ENCODE results near the gene VAMP5. TPM values are rescaled to one million over a fixed set of nuclear protein-coding genes. Genes with fewer than 3 reads are reported as not detected.
A peak's percentile ranks its signal among the peaks of the same experiment; 100 is the strongest.

The VAMP5 gene
- total and polyA plus RNA-seq, 9 of the 15 experiments (the other 6 are each of a cell fraction or from before 2014, with no cell fraction given), result 0.54 to 1.9 (median 1.5) TPM; not detected in 2

DNA sequence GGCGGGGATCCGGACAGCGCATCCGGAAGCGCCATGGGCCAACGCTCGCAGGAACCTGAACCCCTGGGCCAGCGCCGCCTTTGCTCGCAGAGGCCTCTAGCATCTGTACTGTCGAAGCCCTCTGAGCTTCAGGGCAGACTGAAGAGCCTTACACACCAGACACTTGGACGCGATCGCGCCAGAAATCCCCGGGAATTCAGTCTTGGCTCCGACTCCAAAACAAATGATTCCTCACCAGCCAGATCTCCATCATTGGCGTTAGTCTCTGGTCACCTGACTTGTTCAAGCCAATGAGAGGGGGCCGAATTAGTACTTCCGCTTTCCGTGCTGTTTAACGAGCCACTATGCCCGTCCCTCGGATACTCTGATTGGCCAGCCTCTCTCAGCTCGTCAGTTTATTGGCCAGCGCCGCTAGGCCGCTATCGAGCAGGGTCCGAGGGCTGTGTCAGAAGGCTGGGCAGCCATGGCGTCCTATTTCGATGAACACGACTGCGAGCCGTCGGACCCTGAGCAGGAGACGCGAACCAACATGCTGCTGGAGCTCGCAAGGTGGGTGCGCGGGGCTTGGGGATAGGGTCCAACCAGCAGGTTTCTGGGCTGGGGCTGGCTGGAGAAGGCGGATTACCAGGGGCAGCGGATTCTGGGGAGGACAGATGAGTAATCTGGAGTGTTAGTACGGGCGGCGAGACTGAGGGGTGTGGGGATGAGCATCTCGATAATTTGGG lies 11.2 kb downstream of the VAMP5 start, which contains the start of gene RNF181 (continued):
- TF ChIP-seq ZNF41 (CRISPR knock-in tag; conservative IDR thresholded peaks at IDR 0.05), result no peak
- TF ChIP-seq MTA1 (IDR thresholded peaks at IDR 0.05; ENCODE audit: borderline replicate concordance), result no peak
- TF ChIP-seq MCM2 (IDR thresholded peaks at IDR 0.05; ENCODE audit: low read depth), result no peak
- no peak for TF ChIP-seq ZNF785 (CRISPR knock-in tag; IDR thresholded peaks at IDR 0.05)
- peak; percentile 45; the same call in 1 of the 2 replicates for TF ChIP-seq FOSL1 (tag; conservative IDR thresholded peaks at IDR 0.05)
- TF ChIP-seq ZC3H8 (IDR thresholded peaks at IDR 0.05), result no peak
- TF ChIP-seq CCNT2 (IDR thresholded peaks at IDR 0.05; ENCODE audit: borderline replicate concordance, extremely low read depth, insufficient read length, low read depth, low read length), result no peak
- TF ChIP-seq, protein P1, sequence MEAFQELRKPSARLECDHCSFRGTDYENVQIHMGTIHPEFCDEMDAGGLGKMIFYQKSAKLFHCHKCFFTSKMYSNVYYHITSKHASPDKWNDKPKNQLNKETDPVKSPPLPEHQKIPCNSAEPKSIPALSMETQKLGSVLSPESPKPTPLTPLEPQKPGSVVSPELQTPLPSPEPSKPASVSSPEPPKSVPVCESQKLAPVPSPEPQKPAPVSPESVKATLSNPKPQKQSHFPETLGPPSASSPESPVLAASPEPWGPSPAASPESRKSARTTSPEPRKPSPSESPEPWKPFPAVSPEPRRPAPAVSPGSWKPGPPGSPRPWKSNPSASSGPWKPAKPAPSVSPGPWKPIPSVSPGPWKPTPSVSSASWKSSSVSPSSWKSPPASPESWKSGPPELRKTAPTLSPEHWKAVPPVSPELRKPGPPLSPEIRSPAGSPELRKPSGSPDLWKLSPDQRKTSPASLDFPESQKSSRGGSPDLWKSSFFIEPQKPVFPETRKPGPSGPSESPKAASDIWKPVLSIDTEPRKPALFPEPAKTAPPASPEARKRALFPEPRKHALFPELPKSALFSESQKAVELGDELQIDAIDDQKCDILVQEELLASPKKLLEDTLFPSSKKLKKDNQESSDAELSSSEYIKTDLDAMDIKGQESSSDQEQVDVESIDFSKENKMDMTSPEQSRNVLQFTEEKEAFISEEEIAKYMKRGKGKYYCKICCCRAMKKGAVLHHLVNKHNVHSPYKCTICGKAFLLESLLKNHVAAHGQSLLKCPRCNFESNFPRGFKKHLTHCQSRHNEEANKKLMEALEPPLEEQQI (IDR thresholded peaks at IDR 0.05), result no peak
- TF ChIP-seq, protein P2, sequence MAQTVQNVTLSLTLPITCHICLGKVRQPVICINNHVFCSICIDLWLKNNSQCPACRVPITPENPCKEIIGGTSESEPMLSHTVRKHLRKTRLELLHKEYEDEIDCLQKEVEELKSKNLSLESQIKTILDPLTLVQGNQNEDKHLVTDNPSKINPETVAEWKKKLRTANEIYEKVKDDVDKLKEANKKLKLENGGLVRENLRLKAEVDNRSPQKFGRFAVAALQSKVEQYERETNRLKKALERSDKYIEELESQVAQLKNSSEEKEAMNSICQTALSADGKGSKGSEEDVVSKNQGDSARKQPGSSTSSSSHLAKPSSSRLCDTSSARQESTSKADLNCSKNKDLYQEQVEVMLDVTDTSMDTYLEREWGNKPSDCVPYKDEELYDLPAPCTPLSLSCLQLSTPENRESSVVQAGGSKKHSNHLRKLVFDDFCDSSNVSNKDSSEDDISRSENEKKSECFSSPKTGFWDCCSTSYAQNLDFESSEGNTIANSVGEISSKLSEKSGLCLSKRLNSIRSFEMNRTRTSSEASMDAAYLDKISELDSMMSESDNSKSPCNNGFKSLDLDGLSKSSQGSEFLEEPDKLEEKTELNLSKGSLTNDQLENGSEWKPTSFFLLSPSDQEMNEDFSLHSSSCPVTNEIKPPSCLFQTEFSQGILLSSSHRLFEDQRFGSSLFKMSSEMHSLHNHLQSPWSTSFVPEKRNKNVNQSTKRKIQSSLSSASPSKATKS (CRISPR knock-in tag; IDR thresholded peaks at IDR 0.05), result no peak
- peak; percentile 93 for TF ChIP-seq POLR2A (conservative IDR thresholded peaks at IDR 0.05)
- TF ChIP-seq, protein P3, sequence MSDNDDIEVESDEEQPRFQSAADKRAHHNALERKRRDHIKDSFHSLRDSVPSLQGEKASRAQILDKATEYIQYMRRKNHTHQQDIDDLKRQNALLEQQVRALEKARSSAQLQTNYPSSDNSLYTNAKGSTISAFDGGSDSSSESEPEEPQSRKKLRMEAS (CRISPR knock-in tag; IDR thresholded peaks at IDR 0.05), result no peak
- no peak for TF ChIP-seq HNRNPUL1 (IDR thresholded peaks at IDR 0.05; ENCODE audit: low read length)
- TF ChIP-seq RBM15 (IDR thresholded peaks at IDR 0.05; ENCODE audit: insufficient read depth, low read length), result no peak
- no peak for TF ChIP-seq ARHGAP35 (IDR thresholded peaks at IDR 0.05; ENCODE audit: partially characterized antibody)
- no peak for TF ChIP-seq NR2C1 (IDR thresholded peaks at IDR 0.05)
- 0 out of 2 replicates have a peak, but pooled peaks have one; percentile 11 for TF ChIP-seq NR2C1 (tag; IDR thresholded peaks at IDR 0.05)
- no peak for TF ChIP-seq FOXP1 (CRISPR knock-in tag; IDR thresholded peaks at IDR 0.05)
- TF ChIP-seq, protein P4, sequence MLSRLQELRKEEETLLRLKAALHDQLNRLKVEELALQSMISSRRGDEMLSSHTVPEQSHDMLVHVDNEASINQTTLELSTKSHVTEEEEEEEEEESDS (CRISPR knock-in tag; IDR thresholded peaks at IDR 0.05), result no peak
- no peak for TF ChIP-seq ZNF140 (CRISPR knock-in tag; IDR thresholded peaks at IDR 0.05)
- TF ChIP-seq, protein P5, sequence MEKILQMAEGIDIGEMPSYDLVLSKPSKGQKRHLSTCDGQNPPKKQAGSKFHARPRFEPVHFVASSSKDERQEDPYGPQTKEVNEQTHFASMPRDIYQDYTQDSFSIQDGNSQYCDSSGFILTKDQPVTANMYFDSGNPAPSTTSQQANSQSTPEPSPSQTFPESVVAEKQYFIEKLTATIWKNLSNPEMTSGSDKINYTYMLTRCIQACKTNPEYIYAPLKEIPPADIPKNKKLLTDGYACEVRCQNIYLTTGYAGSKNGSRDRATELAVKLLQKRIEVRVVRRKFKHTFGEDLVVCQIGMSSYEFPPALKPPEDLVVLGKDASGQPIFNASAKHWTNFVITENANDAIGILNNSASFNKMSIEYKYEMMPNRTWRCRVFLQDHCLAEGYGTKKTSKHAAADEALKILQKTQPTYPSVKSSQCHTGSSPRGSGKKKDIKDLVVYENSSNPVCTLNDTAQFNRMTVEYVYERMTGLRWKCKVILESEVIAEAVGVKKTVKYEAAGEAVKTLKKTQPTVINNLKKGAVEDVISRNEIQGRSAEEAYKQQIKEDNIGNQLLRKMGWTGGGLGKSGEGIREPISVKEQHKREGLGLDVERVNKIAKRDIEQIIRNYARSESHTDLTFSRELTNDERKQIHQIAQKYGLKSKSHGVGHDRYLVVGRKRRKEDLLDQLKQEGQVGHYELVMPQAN (IDR thresholded peaks at IDR 0.05; ENCODE audit: borderline replicate concordance), result peak; percentile 87; the same call in 1 of the 2 replicates
- peak; percentile 90 for TF ChIP-seq SUPT5H (IDR thresholded peaks at IDR 0.05)
- no peak for TF ChIP-seq ZNF717 (CRISPR knock-in tag; IDR thresholded peaks at IDR 0.05)
- TF ChIP-seq CXXC5 (CRISPR knock-in tag; IDR thresholded peaks at IDR 0.05), result peak; percentile 81
- no peak for TF ChIP-seq ZNF561 (CRISPR knock-in tag; conservative IDR thresholded peaks at IDR 0.05)
- no peak for TF ChIP-seq MAFF (IDR thresholded peaks at IDR 0.05; ENCODE audit: low read length)

Data from K562 (cell line).